GM23338 (cell line): ENCODE data around the gene ABCA12. TPM values are rescaled to one million over a fixed set of nuclear protein-coding genes. Genes with fewer than 3 reads are reported as not detected.

Source experiments
- ATAC-seq: fragments of 200-7000 bp; cut with Tn5 transposase; 3 replicates; pipeline ENCODE4 v1.9.1; 2020
- DNase-seq: peaks from one replicate; pipeline ENCODE4 v3.0.0-alpha.2; 2015; ENCODE audit warnings: low spot score
- H2AFZ ChIP-seq: fragments of 200-600 bp; sonication (generic); 2 replicates; pipeline ENCODE4 v1.8.0; 2016; ENCODE audit warnings: antibody characterized with exemption, mild to moderate bottlenecking, moderate library complexity
- H3F3A ChIP-seq: fragments of 200-600 bp; sonication (generic); replicated peaks from 2 replicates; pipeline ENCODE4 v1.8.0; 2017; ENCODE audit warnings: antibody characterized with exemption, mixed run types, low read depth
- H3K27ac ChIP-seq: fragments of 200-600 bp; sonication (generic); 2 replicates; pipeline ENCODE4 v1.6.1; 2016; ENCODE audit warnings: low read depth
- H3K27me3 ChIP-seq: fragments of 200-600 bp; sonication (generic); 2 replicates; pipeline ENCODE4 v1.8.0; 2016; ENCODE audit warnings: mild to moderate bottlenecking, mixed run types, moderate library complexity; ENCODE audit not compliant: insufficient read depth
- H3K36me3 ChIP-seq: fragments of 200-600 bp; sonication (generic); 2 replicates; pipeline ENCODE4 v1.8.0; 2016; ENCODE audit warnings: mild to moderate bottlenecking; ENCODE audit not compliant: insufficient read depth
- H3K4me1 ChIP-seq: fragments of 200-600 bp; sonication (generic); 2 replicates; pipeline ENCODE4 v1.8.0; 2016; ENCODE audit warnings: mild to moderate bottlenecking, moderate library complexity; ENCODE audit not compliant: insufficient read depth
- H3K4me2 ChIP-seq: fragments of 200-600 bp; sonication (generic); 2 replicates; pipeline ENCODE4 v1.7.1; 2017; ENCODE audit warnings: mixed run types
- H3K4me3 ChIP-seq: fragments of 200-600 bp; sonication (generic); 2 replicates; pipeline ENCODE4 v1.6.1; 2016; ENCODE audit warnings: mixed run types
- H3K79me2 ChIP-seq: fragments of 200-600 bp; sonication (generic); replicated peaks from 2 replicates; pipeline ENCODE4 v1.8.0; 2017; ENCODE audit warnings: mild to moderate bottlenecking; ENCODE audit not compliant: insufficient read depth
- H3K9me2 ChIP-seq: fragments of 200-600 bp; sonication (generic); 2 replicates; pipeline ENCODE4 v1.8.0; 2017; ENCODE audit not compliant: insufficient read depth
- H4K20me1 ChIP-seq: fragments of 200-600 bp; sonication (generic); replicated peaks from 2 replicates; pipeline ENCODE4 v1.8.0; 2017; ENCODE audit warnings: mild to moderate bottlenecking; ENCODE audit not compliant: insufficient read depth
- H3K27ac Mint-ChIP-seq: 2 replicates; pipeline ENCODE4 v1.8.0; 2020; ENCODE audit warnings: inconsistent platforms, mild to moderate bottlenecking, moderate library complexity, mixed read lengths
- H3K27me3 Mint-ChIP-seq: 3 replicates; pipeline ENCODE4 v1.8.0; 2022; ENCODE audit warnings: low read depth, mild to moderate bottlenecking, moderate library complexity, mixed read lengths, inconsistent platforms; ENCODE audit not compliant: insufficient read depth, poor library complexity
- H3K36me3 Mint-ChIP-seq: 3 replicates; pipeline ENCODE4 v1.8.0; 2021; ENCODE audit warnings: low read depth, mild to moderate bottlenecking, inconsistent platforms, moderate library complexity, mixed read lengths
- H3K4me1 Mint-ChIP-seq: 3 replicates; pipeline ENCODE4 v1.8.0; 2020; ENCODE audit warnings: mild to moderate bottlenecking, inconsistent platforms, mixed read lengths
- H3K4me3 Mint-ChIP-seq: 3 replicates; pipeline ENCODE4 v1.8.0; 2021; ENCODE audit warnings: moderate library complexity, mild to moderate bottlenecking, inconsistent platforms, mixed read lengths
- H3K9me3 Mint-ChIP-seq: 3 replicates; pipeline ENCODE4 v1.8.0; 2020; ENCODE audit warnings: moderate library complexity, mild to moderate bottlenecking, inconsistent platforms, mixed read lengths
- CREB1 ChIP-seq: fragments of 250-450 bp; sonication (Bioruptor Pico); IDR thresholded peaks from 2 replicates; pipeline ENCODE4 v1.5.0; 2020; ENCODE audit warnings: low read depth, mild to moderate bottlenecking, moderate library complexity
- EZH2 ChIP-seq: fragments of 200-600 bp; sonication (generic); IDR thresholded peaks from one replicate; pipeline ENCODE4 v1.8.0; 2017; ENCODE audit warnings: antibody characterized with exemption, mild to moderate bottlenecking, low read depth; ENCODE audit not compliant: unreplicated experiment
- EZH2phosphoT487 ChIP-seq: fragments of 200-600 bp; sonication (generic); IDR thresholded peaks from one replicate; pipeline ENCODE4 v1.8.1; 2018; ENCODE audit warnings: antibody characterized with exemption; ENCODE audit not compliant: unreplicated experiment
- JUNB ChIP-seq: IDR thresholded peaks from one replicate; pipeline ENCODE4 v1.6.1; 2016; ENCODE audit warnings: antibody characterized with exemption; ENCODE audit not compliant: unreplicated experiment
- NANOG ChIP-seq: IDR thresholded peaks from 2 replicates; pipeline ENCODE4 v1.6.1; 2016; ENCODE audit warnings: antibody characterized with exemption, borderline replicate concordance
- POLR2AphosphoS5 ChIP-seq: IDR thresholded peaks from 2 replicates; pipeline ENCODE4 v1.6.1; 2016; ENCODE audit warnings: antibody characterized with exemption, low read depth
- STAT1 ChIP-seq: IDR thresholded peaks from one replicate; pipeline ENCODE4 v1.6.1; 2016; ENCODE audit warnings: antibody characterized with exemption; ENCODE audit not compliant: unreplicated experiment
- ZNF114 ChIP-seq: fragments of 250-450 bp; sonication (Bioruptor Pico); IDR thresholded peaks from 2 replicates; pipeline ENCODE4 v1.5.0; 2020; ENCODE audit warnings: mild to moderate bottlenecking, moderate library complexity
- ZNF331 ChIP-seq: fragments of 250-450 bp; sonication (Bioruptor Pico); IDR thresholded peaks from 2 replicates; pipeline ENCODE4 v1.5.0; 2020; ENCODE audit warnings: low read depth, mild to moderate bottlenecking, moderate library complexity
- polyA plus RNA-seq: library from polyadenylated mRNA; unstranded; fragments of >200 nt; fragmentation: Nextera tagmentation; extraction: Ambion mirVana; gene quantifications from 2 replicates; pipeline ENCODE4 v1.2.1, GENCODE V29; 2016
- total RNA-seq: library from RNA; depleted of rRNA; stranded (reverse); fragments of >200 nt; shearing (Covaris generic); gene quantifications from 2 replicates; pipeline ENCODE4 v1.2.3, GENCODE V29; 2014
- TF ChIP-seq, protein P1 (sequence below): IDR thresholded peaks from 2 replicates; pipeline ENCODE4 v1.6.1; 2016; ENCODE audit warnings: antibody characterized with exemption
- TF ChIP-seq, protein P2 (sequence below), 2 experiments: fragments of 200-600 bp in 1 of 2; sonication (generic) in 1 of 2; conservative IDR thresholded peaks; 2 replicates each; pipeline versions ENCODE4 v1.5.1 to v1.6.1; 2016 to 2017; ENCODE audit warnings: antibody characterized with exemption in 2 of 2, low read depth in 2 of 2, mild to moderate bottlenecking in 2 of 2, moderate library complexity in 1 of 2
- TF ChIP-seq, protein P3 (sequence below): fragments of 250-450 bp; sonication (Bioruptor Pico); IDR thresholded peaks from 2 replicates; pipeline ENCODE4 v1.5.0; 2020; ENCODE audit warnings: mild to moderate bottlenecking, moderate library complexity

The ABCA12 gene
- total and polyA plus RNA-seq, 2 experiments from 2014 or later: 0.05 to 0.10 TPM

DNA sequence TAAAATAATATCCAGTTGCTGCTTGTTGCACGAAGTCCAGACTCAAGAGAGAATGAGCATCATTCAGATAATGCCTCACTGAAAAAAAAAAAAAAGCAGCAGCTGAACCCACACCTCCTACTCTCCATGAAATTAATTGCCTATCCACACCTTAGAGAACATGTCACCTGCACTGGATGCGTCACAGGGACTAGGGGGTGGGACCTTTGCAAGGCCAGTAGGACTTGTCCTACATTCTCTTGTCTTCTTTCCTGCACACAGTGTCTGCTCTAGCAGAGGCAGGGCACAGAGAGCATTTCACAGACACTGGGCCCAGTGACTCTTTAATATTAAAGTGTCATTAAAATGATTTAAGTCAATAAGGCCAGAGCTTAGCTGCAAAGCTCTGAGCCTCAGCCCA lies at the start of gene ABCA12 (continued):
- TF ChIP-seq, protein P1, sequence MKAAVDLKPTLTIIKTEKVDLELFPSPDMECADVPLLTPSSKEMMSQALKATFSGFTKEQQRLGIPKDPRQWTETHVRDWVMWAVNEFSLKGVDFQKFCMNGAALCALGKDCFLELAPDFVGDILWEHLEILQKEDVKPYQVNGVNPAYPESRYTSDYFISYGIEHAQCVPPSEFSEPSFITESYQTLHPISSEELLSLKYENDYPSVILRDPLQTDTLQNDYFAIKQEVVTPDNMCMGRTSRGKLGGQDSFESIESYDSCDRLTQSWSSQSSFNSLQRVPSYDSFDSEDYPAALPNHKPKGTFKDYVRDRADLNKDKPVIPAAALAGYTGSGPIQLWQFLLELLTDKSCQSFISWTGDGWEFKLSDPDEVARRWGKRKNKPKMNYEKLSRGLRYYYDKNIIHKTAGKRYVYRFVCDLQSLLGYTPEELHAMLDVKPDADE: no peak
- TF ChIP-seq NANOG: no peak

DNA sequence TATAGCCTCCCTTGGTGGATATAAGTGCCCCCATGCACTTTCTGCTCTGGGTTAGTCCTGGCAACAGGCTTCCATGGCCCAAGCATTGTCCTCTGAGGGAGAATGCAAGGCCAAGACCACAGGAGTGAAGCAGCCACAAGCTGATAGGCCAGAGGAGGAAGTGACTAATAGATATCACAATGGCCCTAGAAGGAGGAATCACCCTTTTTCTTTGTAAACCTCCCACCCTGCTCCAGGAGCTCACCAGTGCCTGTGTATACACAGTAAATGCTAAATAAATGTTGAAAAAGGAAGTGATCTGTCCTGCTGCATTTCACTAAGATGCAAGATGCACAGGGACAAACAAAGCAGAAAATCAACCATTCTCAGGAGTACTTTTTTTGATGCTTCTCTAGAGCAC lies 49.7 kb upstream of the ABCA12 start:
- H3K36me3 Mint-ChIP-seq: no peaks in the 10 kb centered on the region
- Histone ChIP-seq H3K79me2 (no peaks in the 10 kb centered on the region), H3K4me2 (no peak overlapping the region), H3K36me3 (peaks cover 3% of the 10 kb centered on the region; the same call in 1 of the 2 replicates), H3K4me3 (no peak overlapping the region), H3K4me1 (no peaks in the 10 kb centered on the region), H3K27ac (no peak overlapping the region), H3K9me2 (0 out of 2 replicates have a peak, but pooled peaks cover 5% of the 10 kb centered on the region), H4K20me1 (no peaks in the 10 kb centered on the region), H2AFZ (no peak overlapping the region), H3K27me3 (no peaks in the 10 kb centered on the region), H3F3A (no peaks in the 10 kb centered on the region)
- DNase-seq: no peak
- peaks cover 3% of the 10 kb centered on the region; the same call in 1 of the 3 replicates for H3K9me3 Mint-ChIP-seq
- no peak for ATAC-seq
- H3K4me1 Mint-ChIP-seq: no peaks in the 10 kb centered on the region
- no peak overlapping the region for H3K4me3 Mint-ChIP-seq
- no peaks in the 10 kb centered on the region for H3K27me3 Mint-ChIP-seq
- H3K27ac Mint-ChIP-seq: no peak overlapping the region
- no peak for TF ChIP-seq EZH2phosphoT487
- TF ChIP-seq, protein P1: no peak
- TF ChIP-seq STAT1: no peak
- TF ChIP-seq, protein P2, sequence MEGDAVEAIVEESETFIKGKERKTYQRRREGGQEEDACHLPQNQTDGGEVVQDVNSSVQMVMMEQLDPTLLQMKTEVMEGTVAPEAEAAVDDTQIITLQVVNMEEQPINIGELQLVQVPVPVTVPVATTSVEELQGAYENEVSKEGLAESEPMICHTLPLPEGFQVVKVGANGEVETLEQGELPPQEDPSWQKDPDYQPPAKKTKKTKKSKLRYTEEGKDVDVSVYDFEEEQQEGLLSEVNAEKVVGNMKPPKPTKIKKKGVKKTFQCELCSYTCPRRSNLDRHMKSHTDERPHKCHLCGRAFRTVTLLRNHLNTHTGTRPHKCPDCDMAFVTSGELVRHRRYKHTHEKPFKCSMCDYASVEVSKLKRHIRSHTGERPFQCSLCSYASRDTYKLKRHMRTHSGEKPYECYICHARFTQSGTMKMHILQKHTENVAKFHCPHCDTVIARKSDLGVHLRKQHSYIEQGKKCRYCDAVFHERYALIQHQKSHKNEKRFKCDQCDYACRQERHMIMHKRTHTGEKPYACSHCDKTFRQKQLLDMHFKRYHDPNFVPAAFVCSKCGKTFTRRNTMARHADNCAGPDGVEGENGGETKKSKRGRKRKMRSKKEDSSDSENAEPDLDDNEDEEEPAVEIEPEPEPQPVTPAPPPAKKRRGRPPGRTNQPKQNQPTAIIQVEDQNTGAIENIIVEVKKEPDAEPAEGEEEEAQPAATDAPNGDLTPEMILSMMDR (conservative IDR thresholded peaks at IDR 0.05; ENCODE audit: low read depth in 2 of 2): no peak
- no peak for TF ChIP-seq ZNF331
- no peak for TF ChIP-seq POLR2AphosphoS5
- no peak for TF ChIP-seq CREB1 (CRISPR knock-in tag)
- TF ChIP-seq, protein P3, sequence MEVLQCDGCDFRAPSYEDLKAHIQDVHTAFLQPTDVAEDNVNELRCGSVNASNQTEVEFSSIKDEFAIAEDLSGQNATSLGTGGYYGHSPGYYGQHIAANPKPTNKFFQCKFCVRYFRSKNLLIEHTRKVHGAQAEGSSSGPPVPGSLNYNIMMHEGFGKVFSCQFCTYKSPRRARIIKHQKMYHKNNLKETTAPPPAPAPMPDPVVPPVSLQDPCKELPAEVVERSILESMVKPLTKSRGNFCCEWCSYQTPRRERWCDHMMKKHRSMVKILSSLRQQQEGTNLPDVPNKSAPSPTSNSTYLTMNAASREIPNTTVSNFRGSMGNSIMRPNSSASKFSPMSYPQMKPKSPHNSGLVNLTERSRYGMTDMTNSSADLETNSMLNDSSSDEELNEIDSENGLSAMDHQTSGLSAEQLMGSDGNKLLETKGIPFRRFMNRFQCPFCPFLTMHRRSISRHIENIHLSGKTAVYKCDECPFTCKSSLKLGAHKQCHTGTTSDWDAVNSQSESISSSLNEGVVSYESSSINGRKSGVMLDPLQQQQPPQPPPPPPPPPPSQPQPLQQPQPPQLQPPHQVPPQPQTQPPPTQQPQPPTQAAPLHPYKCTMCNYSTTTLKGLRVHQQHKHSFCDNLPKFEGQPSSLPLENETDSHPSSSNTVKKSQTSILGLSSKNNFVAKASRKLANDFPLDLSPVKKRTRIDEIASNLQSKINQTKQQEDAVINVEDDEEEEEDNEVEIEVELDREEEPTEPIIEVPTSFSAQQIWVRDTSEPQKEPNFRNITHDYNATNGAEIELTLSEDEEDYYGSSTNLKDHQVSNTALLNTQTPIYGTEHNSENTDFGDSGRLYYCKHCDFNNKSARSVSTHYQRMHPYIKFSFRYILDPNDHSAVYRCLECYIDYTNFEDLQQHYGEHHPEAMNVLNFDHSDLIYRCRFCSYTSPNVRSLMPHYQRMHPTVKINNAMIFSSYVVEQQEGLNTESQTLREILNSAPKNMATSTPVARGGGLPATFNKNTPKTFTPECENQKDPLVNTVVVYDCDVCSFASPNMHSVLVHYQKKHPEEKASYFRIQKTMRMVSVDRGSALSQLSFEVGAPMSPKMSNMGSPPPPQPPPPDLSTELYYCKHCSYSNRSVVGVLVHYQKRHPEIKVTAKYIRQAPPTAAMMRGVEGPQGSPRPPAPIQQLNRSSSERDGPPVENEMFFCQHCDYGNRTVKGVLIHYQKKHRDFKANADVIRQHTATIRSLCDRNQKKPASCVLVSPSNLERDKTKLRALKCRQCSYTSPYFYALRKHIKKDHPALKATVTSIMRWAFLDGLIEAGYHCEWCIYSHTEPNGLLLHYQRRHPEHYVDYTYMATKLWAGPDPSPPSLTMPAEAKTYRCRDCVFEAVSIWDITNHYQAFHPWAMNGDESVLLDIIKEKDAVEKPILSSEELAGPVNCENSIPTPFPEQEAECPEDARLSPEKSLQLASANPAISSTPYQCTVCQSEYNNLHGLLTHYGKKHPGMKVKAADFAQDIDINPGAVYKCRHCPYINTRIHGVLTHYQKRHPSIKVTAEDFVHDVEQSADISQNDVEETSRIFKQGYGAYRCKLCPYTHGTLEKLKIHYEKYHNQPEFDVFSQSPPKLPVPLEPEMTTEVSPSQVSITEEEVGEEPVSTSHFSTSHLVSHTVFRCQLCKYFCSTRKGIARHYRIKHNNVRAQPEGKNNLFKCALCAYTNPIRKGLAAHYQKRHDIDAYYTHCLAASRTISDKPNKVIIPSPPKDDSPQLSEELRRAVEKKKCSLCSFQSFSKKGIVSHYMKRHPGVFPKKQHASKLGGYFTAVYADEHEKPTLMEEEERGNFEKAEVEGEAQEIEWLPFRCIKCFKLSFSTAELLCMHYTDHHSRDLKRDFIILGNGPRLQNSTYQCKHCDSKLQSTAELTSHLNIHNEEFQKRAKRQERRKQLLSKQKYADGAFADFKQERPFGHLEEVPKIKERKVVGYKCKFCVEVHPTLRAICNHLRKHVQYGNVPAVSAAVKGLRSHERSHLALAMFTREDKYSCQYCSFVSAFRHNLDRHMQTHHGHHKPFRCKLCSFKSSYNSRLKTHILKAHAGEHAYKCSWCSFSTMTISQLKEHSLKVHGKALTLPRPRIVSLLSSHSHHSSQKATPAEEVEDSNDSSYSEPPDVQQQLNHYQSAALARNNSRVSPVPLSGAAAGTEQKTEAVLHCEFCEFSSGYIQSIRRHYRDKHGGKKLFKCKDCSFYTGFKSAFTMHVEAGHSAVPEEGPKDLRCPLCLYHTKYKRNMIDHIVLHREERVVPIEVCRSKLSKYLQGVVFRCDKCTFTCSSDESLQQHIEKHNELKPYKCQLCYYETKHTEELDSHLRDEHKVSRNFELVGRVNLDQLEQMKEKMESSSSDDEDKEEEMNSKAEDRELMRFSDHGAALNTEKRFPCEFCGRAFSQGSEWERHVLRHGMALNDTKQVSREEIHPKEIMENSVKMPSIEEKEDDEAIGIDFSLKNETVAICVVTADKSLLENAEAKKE: no peak
- no peak for TF ChIP-seq ZNF114 (CRISPR knock-in tag)
- TF ChIP-seq JUNB: no peak
- no peak for TF ChIP-seq NANOG
- TF ChIP-seq EZH2: no peak
